HCT116 (cell line): ENCODE measurements around the gene KRT6C.

Experiments
- CTCF ChIP-seq, 3 experiments: fragments of 200-600 bp in 1 of 3; sonication (generic) in 1 of 3; IDR thresholded peaks in 2 of 3; conservative IDR thresholded peaks in 1 of 3; 2 replicates each; pipeline ENCODE4 v1.5.1; 2012 to 2017; ENCODE audit warnings: low read depth in 2 of 3, low read length in 2 of 3, antibody characterized with exemption in 1 of 3, borderline replicate concordance in 1 of 3, control low read depth in 1 of 3, mild to moderate bottlenecking in 1 of 3, mixed read lengths in 1 of 3, mixed run types in 1 of 3, moderate library complexity in 1 of 3; ENCODE audit not compliant: insufficient read depth in 1 of 3
- EZH2 ChIP-seq: fragments of 200-600 bp; sonication (generic); IDR thresholded peaks from 2 replicates; pipeline ENCODE4 v1.6.1; 2017; ENCODE audit warnings: antibody characterized with exemption, mixed run types
- MAX ChIP-seq: IDR thresholded peaks from 2 replicates; pipeline ENCODE4 v1.6.1; 2012
- POLR2A ChIP-seq: IDR thresholded peaks from 2 replicates; pipeline ENCODE4 v1.7.0; 2011; ENCODE audit warnings: borderline replicate concordance; ENCODE audit not compliant: insufficient read depth, insufficient read length; ENCODE audit errors: extremely low read depth
- POLR2AphosphoS5 ChIP-seq: IDR thresholded peaks from 2 replicates; pipeline ENCODE4 v1.6.1; 2011; ENCODE audit warnings: mild to moderate bottlenecking, low read depth, low read length, moderate library complexity

- TF ChIP-seq POLR2AphosphoS5 (no peak), POLR2A (no peak), CTCF (IDR thresholded peaks at IDR 0.05 in 2 of 3, conservative IDR thresholded peaks at IDR 0.05 in 1 of 3; ENCODE audit: borderline replicate concordance in 1 of 3, insufficient read depth in 1 of 3, low read depth in 2 of 3, low read length in 2 of 3) (no peak), EZH2 (no peak), MAX (no peak)
Measured at GRCh38 chr12:52439420-52439819, 34.2 kb downstream of the KRT6C start.
